GM18858 (cell line): Measurements from ENCODE around the gene PTGDR2.
"Not testable (repeated sequence)": the region's sequence is repeated elsewhere in the genome, so short reads cannot be mapped to it uniquely, and the experiment has no call there.

Source experiments
- ATAC-seq: cut with Tn5 transposase; IDR thresholded peaks from one replicate; pipeline ENCODE4 v1.9.1; 2021; ENCODE audit not compliant: unreplicated experiment

Gene PTGDR2

DNA sequence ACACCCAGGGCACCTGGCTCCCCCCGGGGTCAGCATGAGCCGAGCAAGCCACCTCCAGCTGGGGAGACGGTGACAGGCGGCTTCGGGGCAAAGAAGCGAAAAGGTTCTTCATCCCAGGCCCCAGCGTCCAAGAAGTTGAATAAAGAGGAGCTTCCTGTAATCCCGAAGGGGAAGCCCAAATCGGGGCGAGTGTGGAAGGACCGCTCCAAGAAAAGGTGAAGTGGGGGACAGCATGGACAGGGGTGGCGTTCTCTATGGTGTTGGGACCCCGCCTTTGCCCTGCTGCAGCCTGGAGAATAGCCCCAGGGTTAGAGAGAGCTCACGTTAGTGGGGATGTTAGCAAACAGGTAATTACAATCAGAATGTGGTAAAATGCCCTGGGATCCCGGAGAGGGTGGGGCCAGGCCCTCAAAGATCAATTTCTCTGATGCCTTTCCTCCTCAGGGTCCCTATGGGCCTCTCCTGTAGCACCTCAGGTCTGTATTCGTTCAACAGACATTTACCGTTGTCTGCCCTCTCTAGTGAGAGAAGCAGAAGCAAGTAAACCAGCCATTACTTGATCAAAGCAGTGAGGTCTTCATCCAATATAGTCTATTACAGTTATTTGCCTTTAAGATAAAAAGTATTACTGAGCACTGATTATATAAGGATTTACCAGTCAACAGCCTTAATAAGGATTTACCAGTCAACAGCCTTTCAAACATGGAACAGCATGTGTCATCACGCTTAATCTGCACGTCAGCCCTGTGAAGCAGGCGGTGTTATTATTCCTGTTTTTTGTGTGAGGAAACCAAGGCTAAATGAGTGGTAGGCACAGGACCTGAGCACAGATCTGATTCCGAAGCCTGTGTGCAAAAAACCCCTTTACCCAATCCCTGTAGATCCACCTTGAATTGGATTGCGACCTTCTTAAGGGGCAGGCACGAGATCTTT is 12.8 kb downstream of the PTGDR2 start:
- no peak for ATAC-seq

- peak; percentile 57 for ATAC-seq
Observed at GRCh38 chr11:60841797-60842667, 13.7 kb downstream of the PTGDR2 start, which contains the start of gene CCDC86. Gene CCDC86, plus strand, starts transcription at chr11:60842113. Its CDS starts 12 bp downstream, at chr11:60842125.

DNA sequence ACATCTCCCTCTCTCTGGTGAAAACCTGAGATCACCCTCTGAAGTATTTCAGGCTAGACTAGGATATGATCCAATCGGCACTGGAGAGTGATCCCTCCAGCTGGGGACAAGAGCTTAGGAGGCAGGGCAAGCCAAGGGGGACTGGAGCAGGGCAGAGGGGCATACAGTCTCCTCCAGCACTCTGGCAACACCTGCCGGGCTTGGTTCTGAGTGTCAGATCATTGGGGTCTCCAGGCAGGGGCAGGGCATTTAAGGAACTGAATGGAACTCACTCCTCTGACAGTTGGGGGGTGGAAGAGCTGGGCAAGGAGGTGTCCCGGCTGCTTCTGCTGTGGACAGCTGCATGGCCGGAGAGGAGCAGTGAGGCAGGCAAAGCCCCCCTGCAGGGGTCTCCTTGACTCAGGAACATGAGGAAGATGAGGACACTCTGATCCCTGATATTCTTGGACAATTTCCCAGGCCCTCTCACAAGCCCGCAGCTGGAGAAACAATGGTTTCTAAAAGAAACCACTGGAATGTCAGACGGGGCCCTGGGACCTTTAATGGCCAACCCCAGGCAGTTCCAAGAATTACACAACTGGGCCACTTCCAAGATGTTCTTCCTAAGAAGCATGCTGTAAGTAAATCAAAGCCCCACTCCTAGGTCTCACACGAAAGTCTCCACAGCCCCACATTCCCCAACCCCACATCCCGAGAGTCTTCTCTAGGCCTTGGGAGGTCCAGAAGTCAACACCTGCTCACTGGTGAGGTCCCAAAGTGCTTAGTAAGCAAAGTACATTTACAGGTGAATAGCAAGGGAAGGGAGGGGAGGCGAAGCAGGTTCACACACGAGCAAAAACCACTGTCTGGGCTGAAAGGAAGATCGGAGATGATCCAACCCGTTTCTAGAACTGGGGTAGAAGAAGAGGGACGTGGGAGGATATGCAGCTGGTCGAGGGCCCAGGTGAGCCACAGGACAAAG is 15.0 kb downstream of the PTGDR2 start:
- no peak for ATAC-seq

GRCh38 chr11:60838132-60838531 is 17.6 kb downstream of the PTGDR2 start:
- ATAC-seq: no peak

- no peak for ATAC-seq
Observed at GRCh38 chr11:60836866-60837515, 18.8 kb downstream of the PTGDR2 start.

DNA sequence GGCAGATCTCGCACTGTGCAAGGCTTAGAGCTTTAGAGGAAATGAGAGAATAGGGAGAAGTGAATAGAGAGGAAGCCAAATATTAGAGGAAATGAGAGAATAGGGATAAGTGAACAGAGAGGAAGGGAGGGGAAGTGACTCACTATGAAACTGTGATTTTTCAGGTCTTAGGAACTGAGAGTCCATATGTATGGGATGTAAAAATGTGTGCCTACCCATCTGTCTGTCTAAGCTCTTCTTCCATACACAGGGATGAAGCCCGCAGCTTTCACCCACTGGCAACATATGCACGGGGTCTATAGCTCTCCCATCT is 20.3 kb downstream of the PTGDR2 start:
- ATAC-seq: no peak

DNA sequence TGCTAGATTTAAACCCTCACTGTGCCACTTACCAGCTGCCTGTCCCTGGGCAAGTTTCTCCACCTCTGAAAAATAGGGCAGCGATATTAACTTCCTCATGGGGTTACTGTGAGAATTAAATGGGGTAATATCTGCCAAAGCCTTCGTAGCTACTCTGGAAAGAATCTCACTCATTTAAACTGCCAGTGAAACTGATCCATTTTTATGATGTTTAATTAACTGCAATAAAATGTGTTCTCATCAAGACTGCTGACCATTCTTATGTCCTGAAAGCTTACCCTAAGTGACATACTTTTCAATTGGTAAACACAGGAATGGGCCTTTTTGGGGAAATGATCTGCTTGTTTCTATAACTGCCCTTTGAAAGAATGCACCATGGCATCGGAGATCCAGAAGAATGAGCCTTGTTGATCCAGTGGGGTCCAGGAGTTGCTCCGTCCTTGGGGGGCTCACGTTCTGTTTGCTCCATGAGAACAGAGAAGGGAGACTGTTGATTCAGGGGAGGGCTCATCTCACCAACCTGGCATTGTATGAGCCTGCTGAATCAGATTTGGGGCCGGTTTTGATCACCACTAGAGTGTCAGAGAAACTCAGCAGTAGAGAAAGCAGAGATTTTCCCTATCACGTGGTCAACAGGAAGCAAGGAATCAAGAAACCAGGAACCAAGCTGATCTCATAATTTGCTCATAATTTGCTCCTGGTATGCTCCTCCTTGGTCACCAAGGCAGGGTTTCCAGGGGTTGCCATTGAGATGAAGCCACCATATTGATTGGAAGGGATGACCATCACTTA is 20.8 kb downstream of the PTGDR2 start:
- ATAC-seq: no peak

GRCh38 chr11:60831501-60832079 is 24.2 kb downstream of the PTGDR2 start:
- ATAC-seq: no peak

- ATAC-seq: peak; percentile 71
Observed at GRCh38 chr11:60831143-60831500, 24.6 kb downstream of the PTGDR2 start.

DNA sequence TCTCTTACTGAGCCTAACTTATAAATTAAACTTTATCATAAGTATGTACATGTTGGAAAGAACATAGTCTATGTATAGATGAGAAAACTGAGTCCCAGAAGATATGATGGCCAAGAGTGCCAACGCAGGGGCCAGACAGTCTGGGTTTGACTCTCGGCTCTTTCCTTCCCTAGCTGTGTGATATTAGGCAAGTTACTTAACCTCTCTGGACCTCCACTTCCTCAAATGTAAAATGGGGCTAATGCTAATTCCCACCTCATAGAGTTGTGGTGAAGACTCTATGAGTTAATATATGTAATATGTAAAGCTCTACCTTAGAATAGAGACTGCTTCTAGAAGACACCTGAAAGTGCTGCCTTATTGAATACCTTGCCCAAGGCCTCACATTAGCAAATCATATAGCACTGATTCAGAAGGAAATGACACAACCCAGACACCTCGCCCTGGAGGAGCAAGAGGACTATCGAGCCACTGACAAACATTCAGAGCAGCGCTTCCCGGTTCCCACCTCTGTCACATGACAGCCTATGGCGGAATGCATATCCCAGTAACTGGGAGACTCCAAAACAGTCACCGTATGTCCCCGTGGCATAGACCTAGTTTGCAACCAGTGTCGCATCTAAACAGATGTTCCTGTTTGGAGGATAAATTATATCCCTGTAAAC is 25.1 kb downstream of the PTGDR2 start:
- ATAC-seq: no peak

GRCh38 chr11:60825790-60826189 is 30.0 kb downstream of the PTGDR2 start:
- no peak for ATAC-seq

GRCh38 chr11:60825118-60825517 is 30.6 kb downstream of the PTGDR2 start:
- no peak for ATAC-seq

DNA sequence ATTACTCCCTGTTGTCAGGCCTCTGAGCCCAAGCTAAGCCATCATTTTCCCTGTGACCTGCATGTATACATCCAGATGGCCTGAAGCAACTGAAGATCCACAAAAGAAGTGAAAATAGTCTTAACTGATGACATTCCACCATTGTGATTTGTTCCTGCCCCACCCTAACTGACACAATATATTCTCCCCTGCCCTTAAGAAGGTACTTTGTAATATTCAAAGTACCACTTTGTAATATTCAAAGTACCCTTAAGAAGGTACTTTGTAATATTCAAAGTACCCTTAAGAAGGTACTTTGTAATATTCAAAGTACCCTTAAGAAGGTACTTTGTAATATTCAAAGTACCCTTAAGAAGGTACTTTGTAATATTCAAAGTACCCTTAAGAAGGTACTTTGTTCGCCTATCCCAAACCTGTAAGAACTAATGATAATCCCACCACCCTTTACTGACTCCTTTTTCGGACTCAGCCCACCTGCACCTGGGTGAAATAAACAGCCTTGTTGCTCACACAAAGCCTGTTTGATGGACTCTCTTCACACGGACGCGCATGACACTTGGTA is 31.9 kb downstream of the PTGDR2 start:
- ATAC-seq: not testable (repeated sequence)

DNA sequence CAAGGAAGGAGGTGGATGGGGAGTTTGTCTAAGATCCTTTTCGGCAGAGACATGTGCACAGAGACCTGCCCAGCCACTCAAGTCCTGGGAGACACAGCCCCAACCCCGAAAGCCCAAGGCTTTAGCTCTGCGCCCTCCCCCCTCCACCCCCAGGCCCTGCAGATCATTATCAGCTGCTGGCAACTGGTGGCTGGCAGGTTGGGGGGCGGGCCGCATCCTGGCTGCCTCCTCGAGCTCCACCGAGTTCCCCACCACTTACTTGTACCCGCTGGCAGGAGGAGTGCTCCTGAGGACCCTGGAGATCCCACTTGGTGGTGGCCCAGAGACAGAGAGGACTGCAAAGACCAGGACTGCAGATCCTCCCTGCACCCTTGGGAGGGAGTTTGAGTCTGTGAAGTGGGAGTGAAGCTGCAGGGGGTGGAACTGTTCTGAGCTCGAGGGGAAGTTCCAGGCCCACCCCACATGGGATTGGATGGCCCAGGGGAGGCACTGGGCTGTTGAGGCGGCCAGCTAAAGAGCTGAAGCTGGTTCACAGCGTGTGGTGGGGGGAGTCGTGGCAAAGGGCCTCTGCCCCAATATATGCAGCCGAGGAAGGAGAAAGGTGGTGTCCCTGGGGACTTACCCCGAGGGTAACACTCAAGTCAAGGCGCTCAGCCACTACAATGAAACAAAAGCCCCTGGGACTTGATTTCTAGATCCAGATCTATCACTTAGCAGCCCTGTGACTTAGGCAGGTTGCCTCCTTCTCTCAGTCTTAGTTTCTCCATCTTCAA is 33.7 kb downstream of the PTGDR2 start:
- ATAC-seq: no peak

- ATAC-seq: no peak
Observed at GRCh38 chr11:60818057-60818456, 37.7 kb downstream of the PTGDR2 start.

- no peak for ATAC-seq
Observed at GRCh38 chr11:60816590-60817157, 39.1 kb downstream of the PTGDR2 start.

DNA sequence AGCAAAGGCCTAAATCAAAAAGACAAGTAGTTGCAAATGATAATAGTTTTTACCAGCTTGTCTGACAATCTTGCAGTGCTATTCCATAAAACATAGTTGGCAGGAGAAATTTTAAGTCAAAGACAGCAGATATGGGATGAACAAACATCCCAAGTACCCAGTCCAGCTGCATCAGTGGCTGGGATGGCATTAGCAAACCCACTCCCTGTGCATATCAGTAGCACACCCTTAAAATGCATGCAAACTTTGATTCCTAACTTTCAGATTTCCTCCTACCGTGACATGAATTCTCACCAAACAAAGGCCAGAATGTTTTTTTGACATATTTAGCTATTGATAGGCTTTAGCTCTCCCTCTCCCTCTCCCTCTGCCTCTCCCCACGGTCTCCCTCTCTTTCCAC is 41.6 kb downstream of the PTGDR2 start:
- no peak for ATAC-seq
